NCI-H128 (cell line): ENCODE measurements around the gene UTS2.

Experiments used
- DNase-seq: peaks from one replicate; lab custom pipeline; 2025; ENCODE audit not compliant: unreplicated experiment; lab: John Stamatoyannopoulos, UW

The UTS2 gene

DNA sequence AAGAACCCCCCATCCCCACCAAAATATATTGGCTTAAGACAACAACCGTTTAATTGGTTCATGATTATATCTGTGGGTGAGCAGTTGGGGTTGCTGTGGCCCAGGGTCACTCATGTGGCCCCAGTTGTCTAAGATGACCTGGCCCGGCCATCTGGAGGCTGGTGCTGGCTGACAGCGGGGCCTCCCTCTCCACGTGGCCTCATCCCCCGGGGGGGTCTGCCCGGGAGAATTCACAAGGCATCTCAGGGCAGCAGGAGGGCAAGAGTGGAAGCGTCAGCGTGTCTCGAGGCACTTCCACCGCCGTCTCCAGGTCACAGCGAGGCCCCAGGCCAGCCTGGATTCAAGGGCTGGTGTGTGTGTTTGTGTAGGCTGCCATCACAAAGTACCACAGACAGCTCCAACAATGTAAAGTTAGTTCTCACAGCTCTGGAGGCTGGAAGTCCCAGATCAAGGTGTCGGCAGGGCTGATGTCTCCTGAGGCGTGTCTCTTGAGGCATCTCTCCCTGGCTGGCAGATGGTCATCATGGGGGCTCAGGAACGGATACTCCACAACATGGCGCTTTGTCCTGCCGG is 11.0 kb upstream of the UTS2 start:
- DNase-seq: no peak

DNA sequence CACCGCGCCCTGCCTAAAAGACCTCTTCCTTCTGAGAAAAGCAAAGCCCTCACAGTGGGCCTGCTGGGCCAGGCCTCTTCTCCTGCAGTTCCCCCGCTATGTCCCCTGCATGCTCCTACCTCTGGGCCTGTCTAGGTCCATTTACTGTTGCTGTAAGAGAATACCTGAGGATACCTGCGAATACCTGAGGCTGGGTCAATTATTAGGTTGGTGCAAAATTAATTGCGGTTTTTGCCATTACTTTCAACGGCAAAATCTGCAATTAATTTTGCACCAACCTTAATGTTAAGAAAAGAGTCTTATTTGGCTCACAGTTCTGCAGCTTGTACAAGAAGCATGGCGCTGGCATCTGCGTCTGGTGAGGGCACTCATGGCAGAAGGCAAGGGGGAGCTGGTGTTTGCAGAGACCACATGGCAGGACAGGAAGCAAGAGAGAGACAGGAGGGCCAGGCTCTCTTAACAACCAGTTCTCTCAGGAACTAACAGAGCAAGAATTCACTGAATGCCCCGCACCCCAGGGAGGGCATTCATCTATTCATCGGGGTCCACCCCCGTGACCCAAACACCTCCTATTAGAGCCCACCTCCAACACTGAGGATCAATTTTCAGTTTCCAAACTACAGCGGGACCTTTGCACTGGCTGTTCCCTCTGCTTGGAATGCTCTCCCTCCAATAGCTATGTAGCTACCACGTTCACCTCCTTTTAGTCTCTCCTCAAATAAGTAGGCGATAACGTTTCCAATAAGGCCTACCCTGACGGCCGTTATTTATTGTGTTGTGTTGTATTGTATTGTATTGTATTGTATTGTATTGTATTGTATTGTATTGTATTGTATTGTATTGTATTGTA is 9.6 kb upstream of the UTS2 start:
- no peak for DNase-seq

DNA sequence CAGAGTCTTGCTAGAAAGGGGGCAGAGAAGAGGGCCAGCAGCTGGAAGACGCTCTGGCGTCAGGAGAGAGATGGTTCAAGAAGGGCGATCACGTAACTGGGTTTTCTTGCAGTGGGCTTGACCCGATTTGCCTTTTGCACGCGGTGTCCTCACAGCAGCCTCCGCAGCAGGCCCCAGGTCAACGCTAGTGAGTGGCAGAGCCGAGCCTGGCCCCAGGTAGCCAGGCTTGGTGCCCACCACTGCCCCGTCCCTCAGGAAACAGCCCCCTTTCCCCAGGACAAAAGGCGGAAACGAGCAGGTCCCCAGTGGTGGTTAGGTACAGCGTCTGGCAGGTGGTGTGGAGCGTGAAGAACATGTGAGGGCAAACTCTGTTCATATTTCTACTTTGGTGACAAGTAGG is 8.6 kb upstream of the UTS2 start:
- DNase-seq: no peak

DNA sequence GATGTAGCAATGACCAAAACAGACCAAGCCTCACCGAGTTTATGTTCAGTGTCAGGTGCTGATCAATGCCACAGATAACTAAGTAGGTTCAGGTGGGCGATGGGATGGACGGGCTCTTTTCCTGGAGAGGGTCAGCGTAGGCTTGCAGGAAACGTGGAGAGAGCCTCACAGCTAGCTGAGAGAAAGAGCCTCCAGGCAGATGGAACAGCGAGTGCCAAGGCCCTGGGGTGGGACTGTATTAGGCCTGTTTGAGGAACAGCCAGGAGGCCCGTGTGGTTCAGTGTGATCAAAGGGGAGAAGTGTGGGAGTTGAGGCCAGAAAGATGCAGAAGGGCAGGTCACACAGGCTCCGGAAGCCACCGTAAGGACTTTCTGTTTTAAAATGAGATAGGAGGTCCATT is 7.3 kb upstream of the UTS2 start:
- DNase-seq: no peak

DNA sequence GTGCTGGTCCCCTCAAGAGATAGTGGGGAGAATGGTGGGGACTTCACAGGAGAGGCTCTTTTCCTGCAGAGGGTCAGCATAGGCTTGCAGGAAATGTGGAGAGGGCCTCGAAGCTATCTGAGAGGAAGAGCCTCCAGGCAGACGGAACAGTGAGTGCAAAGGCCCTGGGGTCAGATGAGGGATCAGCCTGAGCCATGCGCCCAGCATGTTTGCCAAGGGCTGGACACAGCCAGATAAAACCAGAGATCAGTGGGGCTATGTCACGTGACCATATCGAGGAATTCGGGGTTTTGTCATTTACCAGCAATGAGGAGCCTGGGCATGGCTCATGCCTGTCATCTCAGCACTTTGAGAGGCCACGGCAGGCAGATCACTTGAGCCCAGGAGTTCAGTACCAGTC is 6.5 kb upstream of the UTS2 start:
- no peak for DNase-seq

DNA sequence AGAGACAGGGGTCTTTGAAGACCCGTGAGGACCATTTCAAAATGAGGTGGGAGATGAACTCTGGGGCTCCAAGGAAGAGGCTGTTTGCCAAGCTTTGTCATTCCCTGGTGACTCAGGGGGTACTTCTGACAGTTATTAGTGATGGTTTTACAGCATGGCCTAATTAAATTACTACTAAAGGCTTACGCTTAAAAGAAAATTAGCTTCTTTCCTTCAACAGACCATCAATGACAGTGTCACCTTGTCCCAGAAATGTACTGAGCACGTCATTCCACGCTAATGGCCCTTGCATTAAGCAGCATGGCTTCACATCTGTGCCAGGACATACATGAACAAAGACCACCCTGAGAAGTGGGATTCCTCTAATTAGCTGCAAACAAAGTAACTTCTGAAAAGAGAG is 5.1 kb upstream of the UTS2 start:
- DNase-seq: no peak

DNA sequence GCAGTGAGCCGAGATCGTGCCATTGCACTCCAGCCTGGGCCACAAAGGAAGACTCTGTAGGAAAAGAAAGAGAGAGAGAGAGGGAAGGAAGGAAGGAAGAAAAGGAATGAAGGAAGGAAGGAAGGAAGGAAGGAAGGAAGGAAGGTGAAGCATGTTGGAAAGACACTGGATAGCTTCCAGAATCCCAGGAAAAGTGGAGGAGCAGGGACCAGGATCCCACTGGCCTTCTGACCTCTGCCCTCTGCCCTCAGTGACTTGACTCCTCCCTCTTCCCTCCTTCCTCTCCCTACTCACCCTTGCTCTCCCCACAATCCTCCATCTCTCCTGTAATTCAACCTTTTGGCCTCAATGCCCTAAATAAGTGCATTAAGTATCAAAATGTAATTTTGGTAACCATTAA is 4.1 kb upstream of the UTS2 start:
- DNase-seq: no peak

DNA sequence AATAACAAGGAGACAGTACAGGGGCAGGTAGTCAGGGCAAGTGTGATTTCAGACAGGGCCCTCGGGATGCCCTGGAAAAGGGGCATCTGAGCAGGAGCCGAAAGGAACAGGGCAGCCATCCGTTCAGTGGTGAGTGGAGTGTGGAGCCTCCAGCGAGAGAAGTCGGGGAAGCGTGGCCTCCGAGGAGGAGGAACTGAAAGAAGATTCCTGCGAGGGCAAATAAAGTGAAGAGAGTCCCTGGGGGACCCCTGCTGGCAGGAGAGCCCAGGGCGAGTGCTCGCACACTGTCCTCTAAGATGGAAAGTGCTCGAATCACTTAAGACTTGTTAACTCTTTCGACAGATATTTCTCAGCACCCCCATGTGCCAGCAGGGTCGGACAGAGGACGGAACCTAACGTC is 3.5 kb upstream of the UTS2 start:
- DNase-seq: no peak

DNA sequence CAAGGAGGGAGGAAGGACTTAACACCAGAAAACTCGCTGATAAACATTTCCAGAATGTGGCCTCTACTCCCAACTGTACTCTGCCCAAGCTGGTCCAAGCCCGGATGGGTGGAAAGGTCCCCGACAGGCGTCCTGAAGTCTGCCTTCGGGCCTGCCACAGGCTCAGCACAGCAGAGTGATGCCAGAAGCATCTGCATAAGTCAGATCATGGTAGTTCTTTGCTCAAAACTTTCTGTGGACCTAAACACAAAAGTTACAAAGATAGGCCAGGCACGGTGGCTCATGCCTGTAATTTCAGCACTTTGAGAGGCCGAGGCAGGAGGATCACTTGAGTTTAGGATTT is 790 bp upstream of the UTS2 start:
- DNase-seq: no peak

DNA sequence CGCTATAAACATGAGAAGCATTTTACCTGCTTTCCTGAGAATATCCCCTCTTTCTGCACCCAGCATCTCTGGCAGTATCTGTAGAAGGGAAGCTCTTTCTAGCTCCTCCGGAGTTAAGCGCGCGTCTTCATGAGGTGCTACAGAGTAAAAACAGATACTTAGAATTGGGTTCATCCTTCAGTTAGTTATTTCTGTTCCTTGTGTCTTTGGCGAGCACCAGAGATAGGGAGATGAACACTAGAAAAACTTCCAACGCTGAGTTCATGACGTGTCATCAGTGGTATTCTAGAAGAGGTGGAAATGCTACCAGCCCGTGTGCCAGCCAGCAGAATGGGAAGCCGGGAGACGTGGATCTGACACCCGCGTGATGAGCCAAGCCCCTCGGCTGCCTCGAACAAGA is 2.1 kb downstream of the UTS2 start:
- DNase-seq: no peak

DNA sequence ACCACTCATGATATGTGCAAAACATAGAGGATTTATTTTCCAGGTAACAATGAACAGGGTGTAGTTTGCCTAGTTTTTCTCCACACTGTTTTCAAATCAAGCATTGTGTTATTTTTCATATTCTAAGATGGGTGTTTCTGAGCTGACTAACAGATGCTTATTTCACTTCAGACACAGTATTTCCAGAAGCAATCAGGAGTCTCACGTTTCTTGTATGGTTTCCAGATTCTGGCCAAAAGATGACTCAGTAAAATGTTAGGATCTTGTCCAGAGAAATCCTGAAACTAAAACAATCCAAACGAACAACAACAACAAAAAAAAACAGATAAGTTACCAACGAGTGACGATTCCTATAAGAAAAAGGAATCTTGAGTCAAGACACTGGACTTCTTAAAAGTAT is 5.3 kb downstream of the UTS2 start:
- DNase-seq: no peak

DNA sequence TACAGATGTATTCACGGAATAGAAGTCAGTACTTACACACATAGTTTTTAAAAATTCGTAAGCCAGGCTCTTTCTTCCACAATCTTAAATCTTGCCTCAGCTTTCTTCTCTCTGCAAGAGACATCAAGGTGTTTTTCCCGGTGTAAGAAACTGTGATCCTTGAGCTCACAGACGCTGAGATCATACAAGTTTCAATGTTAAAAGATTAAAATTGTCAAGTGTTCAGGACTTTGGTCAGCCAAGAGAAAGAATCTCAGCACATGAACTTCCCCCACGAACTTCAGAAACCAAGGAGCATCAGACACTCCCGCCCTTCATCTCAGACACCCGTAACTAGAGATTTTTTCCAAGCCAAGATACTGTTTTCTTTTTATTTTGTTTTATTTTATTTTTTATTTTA is 6.2 kb downstream of the UTS2 start:
- no peak for DNase-seq

DNA sequence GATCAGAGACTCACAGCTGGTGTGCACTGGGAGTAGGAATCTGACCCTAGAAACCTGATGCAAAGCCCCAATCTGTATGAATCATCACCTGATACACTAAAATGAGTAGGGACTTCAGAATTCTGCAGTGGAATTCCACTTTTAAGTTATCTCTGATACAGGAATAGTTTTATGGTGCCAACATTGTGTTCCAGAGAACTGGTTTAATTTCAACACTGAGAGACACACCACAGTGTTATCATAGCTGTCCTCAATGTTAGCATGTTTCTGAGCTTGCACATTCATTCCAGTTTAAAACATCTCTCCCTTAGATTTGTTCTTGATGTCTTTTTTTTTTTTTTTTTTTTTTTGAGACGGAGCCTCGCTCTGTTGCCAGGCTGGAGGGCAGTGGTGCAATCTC is 7.1 kb downstream of the UTS2 start:
- no peak for DNase-seq

DNA sequence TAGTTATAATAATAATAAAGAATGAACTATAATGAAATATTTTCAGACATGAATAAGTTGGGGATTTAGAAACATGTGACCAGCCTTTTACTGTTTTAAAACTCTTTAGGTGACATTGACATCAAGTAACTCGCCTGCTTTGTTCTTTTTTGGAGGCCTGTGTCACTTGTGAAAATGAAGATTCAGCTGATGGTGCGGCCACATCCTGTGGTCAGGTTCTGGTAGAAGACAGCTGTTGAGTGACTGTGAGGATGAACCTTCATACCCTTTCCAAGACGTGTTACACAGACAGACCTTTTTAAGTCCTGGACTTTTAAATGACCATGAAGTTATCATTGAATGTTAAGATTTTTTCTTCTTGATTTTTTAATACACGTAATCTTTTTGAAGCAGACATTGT is 10.3 kb downstream of the UTS2 start:
- DNase-seq: no peak

DNA sequence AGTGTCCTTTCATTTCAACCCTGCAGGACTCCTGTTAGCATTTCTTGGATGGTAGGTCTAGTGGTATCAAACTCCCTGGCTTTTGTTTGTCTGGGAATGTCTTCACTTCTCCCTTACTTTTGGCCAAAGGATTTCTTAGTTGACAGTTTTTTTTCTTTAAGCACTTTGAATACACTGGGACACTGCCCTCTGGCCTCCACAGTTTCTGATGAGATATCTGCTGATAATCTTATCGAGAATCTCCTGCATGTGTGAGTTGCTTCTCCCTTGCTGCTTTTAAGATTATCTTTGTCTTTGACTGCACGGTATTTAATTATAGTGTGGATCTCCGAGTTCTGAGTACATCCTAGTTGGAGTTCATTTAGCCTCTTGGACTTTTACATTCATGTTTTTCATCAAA is 13.3 kb downstream of the UTS2 start:
- DNase-seq: no peak

DNA sequence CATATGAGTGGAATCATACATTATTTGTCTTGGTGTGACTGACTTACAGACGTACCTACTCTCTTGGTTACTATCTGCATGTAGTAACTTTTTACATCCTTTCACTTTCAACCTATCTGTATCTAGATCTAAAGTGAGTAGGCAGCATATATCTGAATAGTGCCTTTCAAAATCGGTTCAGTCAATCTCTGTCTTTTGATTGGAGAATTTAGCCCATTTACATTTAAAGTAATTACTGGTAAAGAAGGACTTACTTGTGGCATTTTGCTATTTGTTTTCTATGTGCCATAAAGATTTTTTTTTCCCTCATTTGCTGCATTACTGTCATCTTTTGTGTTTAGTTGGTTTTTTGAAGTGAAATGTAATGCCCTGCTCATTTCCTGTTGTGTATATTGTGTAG is 14.2 kb downstream of the UTS2 start:
- DNase-seq: no peak

DNA sequence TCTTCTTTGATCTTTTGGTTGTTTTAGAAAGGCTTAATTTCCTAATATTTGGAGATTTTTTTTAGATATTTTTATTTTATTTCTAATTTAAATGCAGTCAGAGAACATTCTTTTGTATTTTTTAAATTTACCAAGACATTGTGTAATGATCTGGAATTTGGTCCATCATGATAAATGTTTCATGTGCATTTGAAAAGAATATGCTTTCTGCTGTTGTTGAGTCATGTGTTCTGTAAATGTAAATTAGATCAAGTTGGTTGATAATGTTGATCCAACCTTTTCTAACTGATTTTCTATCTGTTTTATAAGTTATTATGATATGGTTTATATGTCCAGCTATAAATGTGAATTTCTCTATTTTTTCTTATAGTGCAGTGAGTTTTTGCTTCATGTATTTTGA is 19.8 kb downstream of the UTS2 start:
- no peak for DNase-seq

DNA sequence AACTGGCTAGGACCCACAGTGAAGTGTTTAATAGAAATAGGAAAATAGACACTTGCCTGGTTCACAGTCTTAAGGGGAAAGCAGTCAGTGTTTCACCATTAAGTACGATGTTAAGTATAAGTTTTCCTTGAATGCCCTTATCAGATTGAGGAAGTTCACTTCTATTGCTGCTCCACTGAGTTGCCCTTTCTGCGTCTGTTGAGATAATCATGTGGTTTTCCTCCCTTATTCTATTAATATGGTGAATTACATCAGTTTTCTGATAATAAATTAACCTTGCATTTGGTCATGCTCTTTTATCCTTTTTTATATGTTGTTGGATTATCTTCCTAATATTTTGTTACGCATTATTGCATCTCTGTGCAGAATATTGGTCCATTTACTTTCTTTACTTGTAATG is 21.4 kb downstream of the UTS2 start:
- DNase-seq: no peak

DNA sequence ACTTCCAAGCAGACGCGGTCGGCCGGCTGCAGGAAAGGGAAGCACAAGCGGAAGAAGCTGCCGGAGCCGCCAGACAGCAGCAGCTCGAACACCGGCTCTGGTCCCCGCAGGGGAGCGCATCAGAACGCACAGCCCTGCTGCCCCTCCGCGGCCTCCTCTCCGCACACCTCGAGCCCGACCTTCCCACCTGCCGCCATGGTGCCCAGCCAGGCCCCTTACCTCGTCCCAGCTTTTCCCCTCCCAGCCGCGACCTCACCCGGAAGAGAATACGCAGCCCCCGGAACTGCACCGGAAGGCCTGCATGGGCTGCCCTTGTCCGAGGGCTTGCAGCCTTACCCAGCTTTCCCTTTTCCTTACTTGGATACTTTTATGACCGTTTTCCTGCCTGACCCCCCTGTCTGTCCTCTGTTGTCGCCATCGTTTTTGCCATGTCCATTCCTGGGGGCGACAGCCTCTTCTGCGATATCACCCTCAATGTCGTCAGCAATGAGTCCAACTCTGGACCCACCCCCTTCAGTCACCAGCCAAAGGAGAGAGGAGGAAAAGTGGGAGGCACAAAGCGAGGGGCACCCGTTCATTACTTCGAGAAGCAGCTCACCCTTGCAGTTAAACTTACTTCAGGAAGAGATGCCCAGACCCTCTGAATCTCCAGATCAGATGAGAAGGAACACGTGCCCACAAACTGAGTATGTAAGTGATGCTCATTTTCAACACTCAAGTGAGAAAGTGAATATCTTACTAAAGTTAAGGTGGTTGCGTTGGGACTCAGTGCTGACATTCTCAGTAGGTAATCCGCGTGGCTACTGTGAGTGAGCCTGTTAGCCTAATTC is 25.5 kb downstream of the UTS2 start:
- no peak for DNase-seq

DNA sequence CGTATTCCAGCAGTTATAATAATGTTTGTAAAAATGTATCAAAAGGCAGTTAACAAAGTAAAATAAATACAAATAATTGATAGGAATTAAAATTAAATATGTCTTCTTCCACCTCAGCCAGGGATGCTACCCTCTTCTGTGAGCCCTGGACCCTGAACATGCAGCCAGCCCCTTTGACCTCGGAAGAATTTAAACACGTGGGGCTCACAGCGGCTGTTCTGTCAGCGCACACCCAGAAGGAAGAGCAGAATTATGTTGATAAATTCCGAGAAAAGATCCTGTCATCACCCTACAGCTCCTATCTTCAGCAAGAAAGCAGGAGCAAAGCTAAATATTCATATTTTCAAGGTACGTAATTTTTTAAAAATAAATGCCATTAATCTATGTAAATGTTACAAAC is 26.5 kb downstream of the UTS2 start:
- no peak for DNase-seq

DNA sequence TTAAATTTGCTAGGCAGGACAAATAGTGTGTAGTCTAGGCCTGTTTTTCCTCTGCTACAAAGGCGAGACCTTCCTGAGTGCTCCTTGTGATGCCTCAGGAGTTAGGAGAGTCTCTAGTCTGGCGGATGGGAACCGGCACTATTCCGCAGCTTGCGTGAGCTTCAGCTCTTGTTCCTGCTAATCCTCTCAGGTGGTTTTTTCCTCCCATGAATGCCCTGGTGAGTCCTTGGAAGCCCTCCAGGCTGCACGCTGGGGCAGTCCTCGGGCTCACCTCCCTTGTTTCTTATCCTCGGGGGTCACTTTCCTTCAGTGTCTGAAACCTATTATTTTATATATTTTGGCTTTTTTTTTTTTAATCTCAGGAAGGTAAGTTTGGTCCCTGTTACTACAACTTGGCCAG is 28.2 kb downstream of the UTS2 start:
- DNase-seq: no peak

DNA sequence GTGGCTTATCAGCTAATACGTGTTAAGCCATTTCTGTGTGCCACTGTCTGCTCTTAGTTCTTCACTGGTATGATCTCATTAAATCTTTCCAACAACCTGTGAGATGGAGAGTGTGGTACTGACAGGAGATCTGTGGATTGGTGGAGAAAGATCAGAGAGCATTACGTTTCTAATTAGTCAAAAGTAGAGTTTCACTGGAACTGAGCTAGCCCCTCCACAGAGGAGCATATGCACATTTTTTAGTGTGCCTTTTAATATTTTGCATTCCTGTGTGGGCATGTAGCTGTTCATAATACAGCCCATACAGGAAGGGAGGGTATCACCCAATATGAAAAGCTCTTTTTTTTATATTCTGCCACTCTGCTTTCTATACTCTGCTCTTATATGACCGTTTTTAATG is 31.6 kb downstream of the UTS2 start:
- DNase-seq: no peak
